Measurements from ENCODE around the gene RGS3. TPM values are rescaled to one million over a fixed set of nuclear protein-coding genes. Genes with fewer than 3 reads are reported as not detected.
"Not testable (repeated sequence)": the region's sequence is repeated elsewhere in the genome, so short reads cannot be mapped to it uniquely, and the experiment has no call there.

Gene RGS3
- total RNA-seq, 1 experiment from 2014 or later = 35.8 TPM

DNA sequence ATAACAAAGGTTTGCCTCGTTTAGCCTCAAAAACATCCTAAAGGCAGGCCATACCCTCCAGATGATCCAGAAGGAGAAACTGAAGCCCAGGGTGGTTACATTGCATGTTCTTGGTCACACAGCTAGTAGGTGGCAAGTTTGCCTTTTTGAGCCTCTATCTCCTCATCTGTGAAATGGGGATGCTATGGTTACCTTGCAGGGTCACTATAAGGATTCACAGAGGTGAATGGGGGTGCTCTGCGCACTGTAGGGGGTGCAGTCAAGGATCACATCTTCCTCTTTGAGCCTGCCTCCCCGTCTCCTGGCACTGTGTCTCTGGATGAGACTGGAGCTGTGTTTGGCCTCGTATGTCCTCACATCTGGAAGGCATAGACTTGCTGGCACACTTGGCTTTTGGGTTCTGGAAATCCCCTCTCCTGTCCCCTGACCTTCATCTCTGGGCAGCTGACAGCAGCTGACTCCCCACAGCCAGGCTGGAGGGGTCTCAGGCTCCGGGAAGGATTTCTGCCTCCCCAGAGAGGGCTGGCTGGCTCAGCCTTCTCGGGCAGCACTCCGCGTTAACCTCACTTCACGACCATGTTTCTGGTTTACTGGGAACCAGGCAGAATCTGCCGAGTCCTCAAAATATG lies 167.7 kb downstream of the RGS3 start:
- peak; percentile 45 to 48 for DNase-seq

DNA sequence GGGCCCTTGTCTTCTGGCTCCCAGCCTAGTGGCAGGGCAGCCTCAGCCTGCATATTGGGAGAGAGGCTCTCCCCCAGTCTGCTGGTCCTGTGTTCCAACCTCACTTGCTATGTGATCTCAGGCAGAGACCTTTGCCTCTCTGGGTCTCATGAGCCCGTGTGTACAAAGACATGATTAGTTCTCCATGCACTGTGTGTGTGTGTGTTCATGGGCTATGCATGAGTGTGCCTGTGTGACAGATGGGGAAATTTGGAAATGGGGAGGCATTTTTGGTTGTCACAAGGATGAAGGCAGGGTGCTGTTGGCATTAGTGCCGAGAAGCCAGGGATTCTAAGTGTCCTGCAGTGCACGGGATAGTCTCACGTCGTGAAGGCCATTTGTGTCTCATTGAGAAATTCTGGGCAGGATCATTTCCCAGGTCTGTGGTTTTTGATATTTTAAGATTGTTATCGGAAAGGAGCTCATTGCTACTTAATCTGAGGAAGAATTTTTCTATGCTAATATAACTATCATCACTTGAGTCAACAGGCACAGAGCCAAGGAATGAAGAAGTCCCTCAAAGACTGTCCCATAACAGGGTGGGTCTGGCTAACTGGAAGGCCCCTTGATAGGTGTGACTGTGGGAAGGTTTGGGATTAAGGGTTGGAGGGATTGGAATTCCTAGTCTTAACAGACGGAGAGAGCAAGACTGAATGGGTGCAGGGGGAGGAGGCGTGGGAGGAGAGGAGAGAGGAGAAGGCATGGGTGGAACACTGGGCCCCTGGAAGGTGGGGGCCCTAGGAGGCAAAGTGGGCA lies 168.5 kb downstream of the RGS3 start:
- DNase-seq = peak; percentile 51 to 58
- Histone ChIP-seq H3K27me3 (no peaks in the 10 kb centered on the region), H3K9me3 (replicated peaks) (no peaks in the 10 kb centered on the region), H3K4me1 (peaks cover 63% of the 10 kb centered on the region), H3K36me3 (no peaks in the 10 kb centered on the region), H3K27ac (peak overlapping the region; percentile 31; the same call in 1 of the 2 replicates), H3K4me3 (no peak overlapping the region)

More for the DNA sequence above, 167.7 kb downstream of the RGS3 start:
- peaks cover 58% of the 10 kb centered on the region for H3K4me1 ChIP-seq
- H3K9me3 ChIP-seq (replicated peaks) = no peaks in the 10 kb centered on the region
- H3K36me3 ChIP-seq = no peaks in the 10 kb centered on the region
- no peak overlapping the region; the same call in 1 of the 2 replicates for H3K27ac ChIP-seq
- H3K27me3 ChIP-seq = no peaks in the 10 kb centered on the region
- H3K4me3 ChIP-seq = no peak overlapping the region

DNA sequence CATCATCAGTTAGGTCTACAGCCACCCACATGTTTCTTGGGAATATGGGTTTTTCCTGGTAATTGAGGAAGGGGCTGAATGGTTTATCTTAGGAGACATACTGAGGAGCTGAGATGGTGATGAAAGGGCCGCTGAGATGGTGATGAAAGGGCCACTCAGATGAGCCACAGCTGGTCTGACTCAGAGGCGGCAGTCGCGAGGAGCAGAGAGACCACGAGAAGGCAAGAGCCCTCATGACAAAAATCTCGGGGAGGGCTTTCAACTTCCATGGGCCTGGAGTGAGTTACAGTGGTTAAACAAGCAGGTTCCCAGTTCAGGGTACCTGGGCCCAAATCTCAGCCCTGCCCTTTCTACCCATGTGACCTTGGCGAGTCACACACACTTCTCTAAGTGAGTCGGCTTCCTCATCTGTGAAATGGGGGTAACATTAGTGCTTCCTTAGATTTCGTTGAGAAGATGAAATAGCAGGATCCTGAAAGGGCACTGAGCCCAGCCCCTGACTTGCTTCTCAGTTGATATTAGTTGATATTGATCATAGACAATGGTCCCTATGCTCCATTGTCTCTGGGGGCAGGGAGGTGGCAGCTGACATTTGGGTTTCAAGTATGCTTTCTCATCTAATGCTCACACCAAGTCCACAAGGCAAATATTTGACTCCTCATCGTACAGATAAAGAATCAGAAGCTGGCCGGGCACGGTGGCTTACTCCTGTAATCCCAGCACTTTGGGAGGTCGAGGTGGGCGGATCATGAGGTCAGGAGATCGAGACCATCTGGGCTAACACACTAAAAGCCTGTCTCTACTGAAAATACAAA lies 169.5 kb downstream of the RGS3 start:
- Histone ChIP-seq H3K4me3 (no peak overlapping the region), H3K36me3 (no peaks in the 10 kb centered on the region), H3K9me3 (replicated peaks) (no peaks in the 10 kb centered on the region), H3K4me1 (peaks cover 63% of the 10 kb centered on the region), H3K27me3 (no peaks in the 10 kb centered on the region), H3K27ac (peak overlapping the region; percentile 31; the same call in 1 of the 2 replicates)
- DNase-seq = peak; percentile 55 to 60

DNA sequence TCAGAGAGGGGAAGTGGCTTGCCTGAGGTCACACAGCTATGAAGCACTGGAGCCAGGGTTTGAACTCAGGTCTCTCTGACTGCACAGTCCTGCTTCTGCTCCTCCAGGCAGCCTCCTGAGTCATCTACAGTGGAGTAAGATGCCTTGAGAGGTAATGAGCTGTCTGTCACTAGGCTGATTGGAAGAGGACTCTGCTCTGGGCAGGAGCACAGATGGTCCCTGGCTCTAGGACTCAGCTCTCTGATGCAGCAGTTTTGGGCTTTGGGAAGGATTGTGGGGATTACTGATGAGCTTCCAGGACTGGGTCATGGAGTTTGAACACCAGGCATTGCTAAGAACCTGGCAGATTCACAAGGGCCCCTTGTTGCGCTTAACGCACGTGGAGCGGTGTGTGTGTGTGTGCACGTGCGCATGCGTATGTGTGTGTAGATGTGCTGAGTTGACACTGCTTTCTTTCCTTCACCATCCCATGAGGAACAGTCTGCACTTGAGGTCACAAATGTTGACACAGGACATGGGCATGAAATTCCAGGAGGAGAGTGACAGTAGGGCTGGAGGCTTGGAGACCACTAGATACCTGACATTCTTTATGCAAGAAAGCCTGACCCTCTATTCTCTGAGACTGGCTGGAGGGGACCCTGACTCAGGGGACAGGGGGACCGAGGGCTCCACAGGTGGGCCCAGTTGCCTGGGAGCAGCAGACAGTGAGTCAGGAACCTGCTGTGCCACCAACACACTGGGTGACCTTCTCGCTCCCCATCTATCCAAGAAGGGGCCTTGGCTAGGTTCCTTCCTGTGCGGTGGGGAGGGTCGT lies 170.5 kb downstream of the RGS3 start:
- Histone ChIP-seq H3K4me3 (no peak overlapping the region), H3K4me1 (peaks cover 68% of the 10 kb centered on the region), H3K27me3 (no peaks in the 10 kb centered on the region), H3K36me3 (no peaks in the 10 kb centered on the region), H3K9me3 (replicated peaks) (no peaks in the 10 kb centered on the region), H3K27ac (peak overlapping the region; percentile 66)
- peak; percentile 83 to 86 for DNase-seq

DNA sequence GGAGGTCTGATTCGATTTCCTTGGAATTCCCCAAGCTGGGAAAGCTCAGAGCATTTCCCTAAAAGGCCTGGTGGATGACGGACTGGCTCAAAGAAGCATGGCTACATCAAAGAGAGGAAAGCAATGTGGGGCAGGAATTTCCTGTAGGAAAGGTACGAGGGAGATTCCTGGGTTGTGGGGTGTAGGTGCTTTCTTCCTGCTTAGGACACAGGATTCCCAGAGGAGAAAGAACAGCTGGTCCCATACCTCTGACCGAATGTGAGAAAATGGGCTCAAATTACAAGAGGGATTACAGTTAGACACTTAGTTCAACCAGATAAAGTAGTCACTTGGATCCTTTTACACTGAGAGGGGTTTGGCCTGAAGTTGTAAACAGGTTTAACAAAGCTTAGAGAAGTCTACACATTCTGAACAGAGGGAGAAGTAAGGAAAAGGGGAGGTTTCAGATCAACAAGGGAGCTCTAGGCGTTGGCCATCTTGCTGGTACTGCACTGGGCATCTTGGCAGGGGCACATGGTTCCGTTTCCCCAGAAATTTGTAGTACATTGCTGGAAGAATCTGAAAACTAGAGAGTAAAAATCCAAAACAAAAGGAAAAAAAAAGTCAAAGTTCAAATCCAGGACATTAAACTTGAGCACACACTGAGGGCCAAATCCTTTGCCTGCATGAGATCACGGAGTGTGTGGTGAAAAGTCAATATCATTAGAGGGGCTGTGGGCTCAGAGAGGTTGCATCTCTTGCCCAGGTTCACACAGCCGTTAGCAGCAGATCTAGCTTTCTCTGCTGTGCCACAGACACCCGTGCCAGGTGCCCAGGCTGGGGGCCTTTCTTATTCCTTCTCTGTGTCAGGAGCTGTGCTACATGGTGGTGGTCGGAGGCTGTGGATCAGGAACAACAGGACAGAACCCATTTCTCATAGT lies 171.3 kb downstream of the RGS3 start:
- peak; percentile 75 to 93 for DNase-seq
- no peak overlapping the region for H3K4me3 ChIP-seq
- no peaks in the 10 kb centered on the region for H3K27me3 ChIP-seq
- H3K4me1 ChIP-seq = peaks cover 68% of the 10 kb centered on the region
- H3K27ac ChIP-seq = peak overlapping the region; percentile 66
- no peaks in the 10 kb centered on the region for H3K9me3 ChIP-seq (replicated peaks)
- no peaks in the 10 kb centered on the region for H3K36me3 ChIP-seq

DNA sequence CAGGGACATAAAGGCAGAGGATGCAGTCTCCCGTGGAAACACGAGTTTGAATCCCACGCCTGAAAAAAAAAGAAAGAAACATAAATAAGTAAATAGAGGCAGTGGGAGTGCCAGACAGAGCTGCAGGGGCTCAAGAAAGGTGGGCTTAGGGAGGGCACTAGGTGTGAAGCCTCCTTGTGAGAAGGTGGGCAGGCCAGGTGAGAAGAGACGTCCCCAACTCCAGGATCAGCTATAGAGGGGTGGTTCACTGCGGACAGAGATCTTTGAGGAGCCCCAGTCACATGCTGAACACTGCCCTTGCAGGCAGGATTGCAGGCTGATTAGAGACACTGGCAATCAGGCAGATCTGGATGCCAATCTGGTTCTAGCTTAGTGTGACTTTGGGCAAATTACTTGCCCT lies 172.1 kb downstream of the RGS3 start:
- H3K4me3 ChIP-seq = no peak overlapping the region
- no peaks in the 10 kb centered on the region for H3K9me3 ChIP-seq (replicated peaks)
- peak overlapping the region; percentile 66 for H3K27ac ChIP-seq
- peaks cover 70% of the 10 kb centered on the region for H3K4me1 ChIP-seq
- H3K36me3 ChIP-seq = no peaks in the 10 kb centered on the region
- H3K27me3 ChIP-seq = no peaks in the 10 kb centered on the region
- DNase-seq = no peak

DNA sequence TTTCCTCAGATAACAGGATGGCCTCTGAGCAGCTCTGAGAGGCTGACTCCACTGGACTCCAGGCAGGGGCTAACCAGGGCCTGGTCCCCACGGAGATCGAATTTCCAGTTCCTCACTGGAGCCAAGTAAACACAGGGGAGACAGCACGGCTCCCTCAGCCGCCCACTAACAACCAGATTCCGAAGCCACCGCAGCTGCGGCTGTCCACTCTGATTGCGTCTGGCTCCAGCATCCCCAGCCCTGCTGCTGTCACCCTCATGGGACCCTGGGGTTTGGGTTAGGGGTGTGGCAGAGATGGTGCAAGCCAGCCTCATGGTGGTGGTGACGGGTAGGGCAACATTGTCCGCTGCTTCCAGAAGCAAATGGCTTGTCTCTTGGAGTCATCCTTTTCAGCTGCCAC lies 172.6 kb downstream of the RGS3 start:
- Histone ChIP-seq H3K36me3 (no peaks in the 10 kb centered on the region), H3K27me3 (no peaks in the 10 kb centered on the region), H3K4me1 (peaks cover 70% of the 10 kb centered on the region), H3K4me3 (no peak overlapping the region), H3K9me3 (replicated peaks) (no peaks in the 10 kb centered on the region), H3K27ac (peak overlapping the region; percentile 66)
- DNase-seq = peak; percentile 96 to 97

DNA sequence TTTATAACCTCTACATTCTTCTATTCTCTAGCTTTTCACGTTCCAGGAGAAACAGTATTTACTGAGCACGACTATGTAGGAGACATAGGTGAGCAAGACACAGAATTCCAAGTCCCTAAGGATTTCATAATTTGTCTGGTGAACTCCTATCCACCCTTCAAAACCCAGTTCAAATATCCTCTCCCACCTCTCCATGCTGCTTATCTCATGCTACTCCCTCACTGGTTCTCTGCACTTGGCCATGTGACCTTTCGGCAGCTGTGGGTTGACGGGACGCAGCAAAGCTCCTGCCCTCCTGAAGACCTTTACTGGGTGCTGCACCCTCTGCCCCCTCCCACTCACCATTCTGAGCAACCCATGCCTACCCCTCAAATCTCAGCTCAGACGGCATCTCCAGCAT lies 173.2 kb downstream of the RGS3 start:
- Histone ChIP-seq H3K36me3 (no peaks in the 10 kb centered on the region), H3K9me3 (replicated peaks) (no peaks in the 10 kb centered on the region), H3K4me3 (no peak overlapping the region), H3K4me1 (peaks cover 67% of the 10 kb centered on the region), H3K27me3 (no peaks in the 10 kb centered on the region), H3K27ac (peak overlapping the region; percentile 66)
- no peak for DNase-seq

DNA sequence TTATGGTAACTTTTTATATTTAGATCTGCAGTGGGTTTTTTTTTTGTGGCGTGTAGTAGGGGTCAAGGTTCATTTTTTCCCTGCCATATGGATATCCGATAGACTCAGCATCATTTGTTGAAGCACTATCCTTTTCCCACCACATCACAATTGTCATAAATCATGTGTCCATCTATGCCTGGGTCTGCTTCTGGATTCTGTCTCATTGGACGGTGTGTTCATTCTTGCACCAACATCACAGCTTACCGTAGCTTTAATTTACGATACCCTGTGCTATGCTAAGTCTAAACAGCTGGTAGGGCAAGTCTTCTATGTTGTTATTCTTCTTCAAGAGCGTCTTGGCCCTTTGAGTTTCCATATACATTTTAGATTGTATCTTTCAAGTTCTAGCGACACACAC lies 175.0 kb downstream of the RGS3 start:
- H3K4me3 ChIP-seq = no peak overlapping the region

DNA sequence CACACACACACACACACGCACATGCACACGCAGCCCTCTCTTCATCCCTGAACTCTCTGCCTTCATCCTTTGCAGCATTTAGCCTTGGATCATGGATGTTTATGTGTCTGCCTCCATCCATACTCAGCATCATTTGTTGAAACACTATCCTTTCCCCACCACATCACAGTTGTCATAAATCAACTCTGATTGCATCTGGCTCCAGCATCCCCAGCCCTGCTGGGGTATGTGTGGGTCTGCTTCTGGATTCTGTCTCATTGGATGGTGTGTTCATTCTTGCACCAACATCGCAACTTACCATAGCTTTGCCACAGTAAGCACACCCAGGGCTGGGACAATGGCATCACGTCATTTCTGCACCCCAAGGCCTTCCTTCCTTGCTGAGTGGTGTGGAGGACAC lies 175.4 kb downstream of the RGS3 start:
- H3K36me3 ChIP-seq = no peaks in the 10 kb centered on the region
- no peak overlapping the region for H3K27ac ChIP-seq
- peaks cover 52% of the 10 kb centered on the region for H3K4me1 ChIP-seq
- no peaks in the 10 kb centered on the region for H3K27me3 ChIP-seq
- peak in 1 of 2 experiments; percentile 28 for DNase-seq
- no peak overlapping the region for H3K4me3 ChIP-seq
- 0 out of 2 replicates have a peak, but pooled peaks cover 7% of the 10 kb centered on the region for H3K9me3 ChIP-seq (replicated peaks)

More for the DNA sequence above, 175.0 kb downstream of the RGS3 start:
- H3K4me1 ChIP-seq = peaks cover 56% of the 10 kb centered on the region
- 0 out of 2 replicates have a peak, but pooled peaks cover 6% of the 10 kb centered on the region for H3K9me3 ChIP-seq (replicated peaks)
- DNase-seq = no peak
- no peaks in the 10 kb centered on the region for H3K27me3 ChIP-seq
- no peak overlapping the region for H3K27ac ChIP-seq
- H3K36me3 ChIP-seq = no peaks in the 10 kb centered on the region

DNA sequence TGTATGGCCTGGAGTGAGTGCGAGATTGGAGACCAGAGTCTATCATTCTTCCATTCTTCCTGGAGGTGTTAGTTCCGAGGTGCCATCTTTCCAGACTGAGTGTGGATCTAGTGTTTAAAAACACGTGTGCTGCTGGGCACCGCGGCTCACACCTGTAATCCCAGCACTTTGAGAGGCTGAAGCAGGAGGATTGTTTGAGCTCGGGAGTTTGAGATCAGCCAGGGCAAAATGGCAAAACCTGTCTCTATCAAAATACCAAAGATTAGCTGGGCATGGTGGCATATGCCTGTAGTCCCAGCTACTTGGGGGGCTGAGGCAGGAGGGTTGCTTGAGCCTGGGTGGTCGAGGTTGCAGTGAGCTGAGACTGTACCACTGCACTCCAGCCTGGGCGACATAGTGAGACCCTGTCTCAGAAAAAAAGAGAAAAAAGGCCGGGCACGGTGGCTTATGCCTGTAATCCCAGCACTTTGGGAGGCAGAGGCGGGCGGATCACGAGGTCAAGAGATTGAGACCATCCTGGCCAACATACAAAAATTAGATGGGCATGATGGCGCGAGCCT lies 176.0 kb downstream of the RGS3 start:
- H3K4me1 ChIP-seq = peaks cover 47% of the 10 kb centered on the region
- not testable (repeated sequence) for H3K27ac ChIP-seq; H3K9me3 ChIP-seq (replicated peaks); H3K4me3 ChIP-seq; H3K36me3 ChIP-seq; H3K27me3 ChIP-seq; DNase-seq

DNA sequence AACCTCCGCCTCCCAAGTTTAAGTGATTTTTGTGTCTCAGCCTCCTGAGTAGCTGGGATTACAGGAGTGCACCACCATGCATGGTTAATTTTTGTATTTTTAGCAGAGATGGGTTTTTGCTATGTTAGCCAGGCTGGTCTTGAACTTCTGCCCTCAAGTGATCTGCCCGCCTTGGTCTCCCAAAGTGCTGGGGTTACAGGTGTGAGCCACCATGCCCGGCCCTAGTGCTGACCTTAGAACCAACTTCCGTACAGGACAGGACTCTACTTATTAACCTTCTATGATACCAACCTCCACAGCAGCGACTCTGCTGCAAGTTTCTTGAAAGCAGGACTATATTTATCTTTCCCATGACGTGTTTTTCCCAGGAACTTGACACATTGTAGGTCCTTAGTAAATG lies 176.9 kb downstream of the RGS3 start:
- Histone ChIP-seq H3K27me3 (no peaks in the 10 kb centered on the region), H3K36me3 (no peaks in the 10 kb centered on the region), H3K9me3 (replicated peaks) (0 out of 2 replicates have a peak, but pooled peaks cover 7% of the 10 kb centered on the region), H3K4me3 (no peak overlapping the region), H3K4me1 (peaks cover 37% of the 10 kb centered on the region), H3K27ac (no peak overlapping the region; the same call in 1 of the 2 replicates)
- peak in 1 of 2 experiments; percentile 27 for DNase-seq

Measured in SJCRH30 (cell line).